GM19043 (cell line): ENCODE data around the gene SLC1A3.

Source experiments
- ATAC-seq: cut with Tn5 transposase; IDR thresholded peaks from one replicate; pipeline ENCODE4 v1.9.1; 2021; ENCODE audit warnings: low read depth; ENCODE audit not compliant: unreplicated experiment

SLC1A3 gene

GRCh38 chr5:36682499-36682898 lies 76.1 kb downstream of the SLC1A3 start:
- ATAC-seq = no peak

- ATAC-seq = no peak
These were observed 77.5 kb downstream of the SLC1A3 start for GRCh38 chr5:36683821-36684434.

DNA sequence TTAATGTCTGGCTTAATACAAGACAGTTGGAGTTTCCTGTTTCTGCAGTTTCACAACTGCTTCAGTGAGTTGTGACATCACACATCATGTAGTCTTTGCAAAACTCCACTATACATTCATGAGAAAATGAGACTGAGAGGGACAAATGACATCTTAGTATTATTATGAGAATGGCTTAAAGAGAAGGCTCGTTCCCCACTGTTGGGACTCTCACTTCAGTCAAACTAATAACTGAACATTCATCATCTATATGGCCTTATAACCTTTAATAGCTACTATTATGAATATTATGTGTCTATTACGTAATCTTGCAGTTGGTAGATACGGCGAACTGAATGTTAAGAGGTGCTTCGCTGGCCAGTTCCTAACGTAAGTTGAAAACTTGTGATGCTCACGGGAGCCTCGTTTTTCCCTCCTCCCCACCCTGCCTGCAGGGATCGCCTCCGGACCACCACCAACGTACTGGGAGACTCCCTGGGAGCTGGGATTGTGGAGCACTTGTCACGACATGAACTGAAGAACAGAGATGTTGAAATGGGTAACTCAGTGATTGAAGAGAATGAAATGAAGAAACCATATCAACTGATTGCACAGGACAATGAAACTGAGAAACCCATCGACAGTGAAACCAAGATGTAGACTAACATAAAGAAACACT lies 79.4 kb downstream of the SLC1A3 start:
- peak; percentile 26 for ATAC-seq

DNA sequence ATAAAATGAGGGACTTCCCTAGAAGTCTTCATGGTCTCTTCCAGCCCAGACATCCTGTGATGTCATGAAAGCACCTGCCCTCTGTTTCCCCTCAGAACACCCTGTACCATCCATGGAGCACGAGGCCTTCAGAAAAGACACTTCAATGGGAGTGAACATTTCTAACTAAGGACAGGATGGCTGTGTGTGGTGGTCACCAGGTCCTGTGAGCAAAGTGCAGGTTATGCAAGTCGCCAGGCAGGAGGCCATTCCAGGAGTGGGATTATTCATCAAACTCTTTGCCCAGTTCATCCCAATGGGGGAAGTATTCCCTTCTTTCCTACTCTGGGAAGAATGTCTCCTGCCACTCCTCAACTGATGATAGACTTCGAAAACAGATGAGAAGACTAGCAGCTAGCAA lies 80.5 kb downstream of the SLC1A3 start:
- ATAC-seq = no peak

DNA sequence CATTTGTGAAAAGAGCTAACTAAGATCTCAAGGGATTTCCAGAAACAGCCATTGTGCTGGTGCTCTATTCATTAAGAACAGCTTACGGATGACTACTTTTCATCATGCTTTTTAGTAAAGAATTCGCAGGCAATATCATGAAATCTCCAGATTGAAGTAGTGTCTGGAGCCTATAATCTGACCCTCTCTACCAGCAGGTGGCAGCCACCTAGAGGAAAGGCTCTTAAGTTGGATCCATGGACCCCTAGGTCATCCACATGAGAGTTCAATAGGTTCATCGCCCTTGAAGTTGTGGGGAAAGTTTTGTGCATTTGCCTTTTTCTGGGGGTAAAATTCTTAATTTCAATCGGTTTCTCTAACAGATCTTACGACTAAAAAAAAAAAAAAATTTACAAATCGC lies 82.3 kb downstream of the SLC1A3 start:
- no peak for ATAC-seq

- no peak for ATAC-seq
These were observed 82.8 kb downstream of the SLC1A3 start for GRCh38 chr5:36689225-36689624.

GRCh38 chr5:36690041-36690961 lies 83.9 kb downstream of the SLC1A3 start:
- ATAC-seq = peak; percentile 55

GRCh38 chr5:36691226-36691625 lies 84.8 kb downstream of the SLC1A3 start:
- ATAC-seq = no peak

GRCh38 chr5:36691696-36692371 lies 85.4 kb downstream of the SLC1A3 start:
- no peak for ATAC-seq

GRCh38 chr5:36692791-36693763 lies 86.7 kb downstream of the SLC1A3 start:
- ATAC-seq = peak; percentile 50

DNA sequence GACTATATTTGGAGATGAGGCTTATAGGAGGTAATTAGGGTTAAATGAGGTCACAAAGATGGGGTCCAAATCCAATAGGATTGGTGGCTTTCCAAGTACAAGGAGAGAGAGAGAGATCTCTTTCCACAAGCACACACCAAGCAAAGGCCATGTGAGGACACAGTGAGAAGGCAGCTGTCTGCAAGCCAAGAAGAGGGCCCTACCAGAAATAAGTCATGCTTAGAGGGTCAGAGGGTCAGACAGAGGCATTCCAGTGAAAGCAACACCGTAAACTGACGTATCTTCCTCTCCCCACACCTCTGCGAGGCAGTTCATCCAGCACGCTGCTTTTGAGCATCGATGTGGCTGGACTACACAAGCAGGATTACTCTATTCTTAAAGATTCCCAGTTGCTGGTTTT lies 87.9 kb downstream of the SLC1A3 start:
- no peak for ATAC-seq

GRCh38 chr5:36696059-36696673 lies 89.8 kb downstream of the SLC1A3 start:
- ATAC-seq = peak; percentile 34

DNA sequence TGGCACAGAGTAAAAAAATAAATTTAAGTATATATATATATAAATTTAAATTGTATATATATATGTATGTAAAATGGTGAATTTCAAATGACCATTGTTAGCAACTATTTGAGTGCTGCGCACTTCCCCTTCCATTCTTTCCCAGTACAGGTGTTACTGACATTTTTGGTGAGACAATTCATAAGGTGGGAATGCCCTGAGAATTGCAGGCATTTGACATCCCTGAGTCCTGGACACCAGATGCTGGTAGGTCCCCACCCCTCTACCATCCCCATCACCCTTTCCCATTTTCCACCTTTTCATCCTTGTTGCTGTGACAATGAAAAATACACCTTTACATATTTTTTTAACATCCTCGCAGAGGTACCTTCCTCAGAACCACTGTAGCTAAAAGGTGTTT lies 91.6 kb downstream of the SLC1A3 start:
- no peak for ATAC-seq

DNA sequence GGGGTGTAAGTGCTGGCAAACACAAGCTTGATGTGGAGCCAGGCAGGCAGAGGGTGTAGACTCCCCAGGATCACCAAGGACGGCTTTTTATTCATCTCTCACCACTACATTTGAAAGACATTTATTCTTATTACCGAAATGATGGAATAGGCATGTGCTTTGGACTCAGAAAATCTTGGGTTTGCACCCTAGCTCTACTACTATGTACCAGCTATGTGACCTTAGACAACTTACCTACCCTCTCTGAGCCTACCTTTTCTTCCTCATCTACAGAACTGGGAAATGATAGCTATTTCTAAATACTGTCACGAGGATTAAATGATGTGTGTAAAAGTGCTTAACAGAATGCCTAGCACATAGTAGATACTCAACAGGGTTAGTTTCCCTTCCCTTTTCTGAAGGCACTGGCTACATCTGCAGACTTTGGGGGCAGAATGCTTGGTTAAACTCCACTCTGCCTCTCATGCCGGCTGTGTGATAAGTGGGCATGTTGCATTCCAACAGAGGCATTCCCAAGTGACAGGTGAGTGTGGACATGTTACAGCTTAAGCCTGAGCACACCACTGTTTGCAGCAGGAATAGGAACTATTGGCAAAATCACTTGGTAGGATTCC lies 94.8 kb downstream of the SLC1A3 start:
- peak; percentile 96 for ATAC-seq

- no peak for ATAC-seq
These were observed 96.9 kb downstream of the SLC1A3 start for GRCh38 chr5:36703245-36703860.

DNA sequence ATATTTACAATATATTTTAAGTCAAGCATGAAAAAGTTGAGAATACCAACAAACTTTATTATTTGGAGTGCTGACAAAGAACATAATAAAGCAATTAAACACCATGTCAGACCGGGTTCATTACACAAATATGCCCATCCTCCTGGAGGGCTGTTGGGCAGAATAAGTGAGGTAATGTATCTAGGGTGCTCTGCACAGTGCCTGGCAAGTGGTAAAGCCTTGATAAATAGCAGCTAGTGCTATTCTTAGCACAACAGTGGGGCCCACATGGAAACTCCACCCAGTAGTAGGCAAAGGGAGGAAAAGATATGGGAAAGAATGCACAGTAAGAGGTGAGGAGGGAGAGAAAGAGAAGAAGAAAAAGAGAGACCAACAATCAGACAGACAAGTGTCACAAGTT lies 97.7 kb downstream of the SLC1A3 start:
- no peak for ATAC-seq

DNA sequence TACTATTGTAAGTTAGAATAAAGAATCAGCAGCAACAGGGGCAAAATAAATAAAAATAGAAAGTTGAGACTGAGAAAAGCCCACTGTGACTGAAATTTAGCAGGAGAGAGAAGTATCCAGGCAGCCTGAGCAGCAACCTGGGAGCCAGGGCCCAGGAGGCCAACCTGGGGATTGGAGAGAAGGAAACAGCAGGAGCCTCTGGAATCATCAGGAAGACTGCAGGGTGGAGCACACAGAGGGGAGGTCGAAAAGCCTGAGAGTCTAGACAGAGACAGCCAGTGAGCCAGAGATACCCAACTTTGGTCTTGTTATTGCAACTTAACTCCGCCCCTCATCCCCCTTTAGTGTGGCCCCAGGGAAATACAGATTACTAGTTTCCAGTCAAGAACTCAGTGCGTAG lies 98.6 kb downstream of the SLC1A3 start:
- no peak for ATAC-seq

DNA sequence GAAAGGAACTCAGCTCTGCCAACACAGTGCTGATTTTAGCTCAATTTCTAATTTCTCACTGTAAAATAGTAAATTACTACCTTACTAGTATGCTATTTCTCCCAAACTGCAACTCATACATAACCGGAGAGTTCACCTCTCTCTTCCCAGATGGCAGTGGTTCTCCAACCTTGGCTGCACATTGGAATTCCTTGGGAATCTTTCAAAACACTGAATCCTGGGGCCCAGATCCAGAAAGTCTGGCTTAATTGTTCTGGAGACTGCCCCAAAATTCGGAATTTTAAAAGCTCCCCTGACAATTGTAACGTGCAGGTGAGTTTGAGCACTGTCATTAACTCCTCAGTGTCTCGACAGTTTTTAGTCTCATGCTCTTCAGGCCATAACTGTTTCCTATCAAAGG lies 100.3 kb downstream of the SLC1A3 start:
- no peak for ATAC-seq

GRCh38 chr5:36708996-36709395 lies 102.6 kb downstream of the SLC1A3 start:
- no peak for ATAC-seq
